ENCODE data around the gene VMAC.

- no peak for TF ChIP-seq CTCF (IDR thresholded peaks at IDR 0.05)
- TF ChIP-seq POLR2A (IDR thresholded peaks at IDR 0.05): no peak
- TF ChIP-seq POLR2AphosphoS5 (IDR thresholded peaks at IDR 0.05): no peak
These were observed 39.0 kb downstream of the VMAC start for GRCh38 chr19:5943623-5944022.
